IMR-90 (cell line): ENCODE results near the gene UBL5. TPM values are rescaled to one million over a fixed set of nuclear protein-coding genes. Genes with fewer than 3 reads are reported as not detected.

ENCODE experiments used
- ATAC-seq: fragments of 200-7000 bp; cut with Tn5 transposase; 2 replicates; pipeline ENCODE4 v1.9.1; 2020; ENCODE audit warnings: low read depth, mild to moderate bottlenecking, moderate library complexity
- BruUV-seq: library from RNA; stranded (reverse); fragments of 400-500 nt; replicated peaks from 2 replicates; lab custom pipeline; 2021; lab: Mats Ljungman, UMichigan
- CTCF ChIA-PET: fragments of 300-600 bp; formaldehyde crosslinking; extraction: SDS; loops from one replicate; lab custom pipeline; 2021; ENCODE audit warnings: antibody characterized with exemption; lab: Yijun Ruan, JAX
- POLR2A ChIA-PET: fragments of 300-600 bp; sonication (Branson Sonifier 250); formaldehyde crosslinking; loops from one replicate; lab custom pipeline; 2022; ENCODE audit warnings: antibody characterized with exemption; ENCODE audit not compliant: unreplicated experiment; lab: Charles Lee
- DNase-seq: peaks from one replicate; pipeline ENCODE4 v3.0.0; 2013
- H2AFZ ChIP-seq: replicated peaks from 2 replicates; pipeline ENCODE3; 2013; ENCODE audit warnings: low read length, mild to moderate bottlenecking; ENCODE audit not compliant: poor library complexity
- H2AK5ac ChIP-seq: 2 replicates; pipeline ENCODE4 v1.6.1; 2013; ENCODE audit warnings: low read depth, low read length, inconsistent platforms
- H2AK9ac ChIP-seq: replicated peaks from 2 replicates; pipeline ENCODE3; 2013; ENCODE audit warnings: mild to moderate bottlenecking, low read depth, low read length, moderate library complexity; ENCODE audit not compliant: poor library complexity
- H2BK120ac ChIP-seq: 2 replicates; pipeline ENCODE4 v1.6.1; 2013; ENCODE audit warnings: low read depth, low read length, inconsistent platforms
- H2BK15ac ChIP-seq: 3 replicates; pipeline ENCODE4 v1.6.1; 2013; ENCODE audit warnings: low read depth, low read length, inconsistent platforms
- H2BK20ac ChIP-seq: 2 replicates; pipeline ENCODE4 v1.6.1; 2013; ENCODE audit warnings: low read depth, mild to moderate bottlenecking, inconsistent platforms, low read length, moderate library complexity
- H2BK5ac ChIP-seq: 2 replicates; pipeline ENCODE4 v1.6.1; 2013; ENCODE audit warnings: mild to moderate bottlenecking, low read depth, low read length, inconsistent platforms; ENCODE audit not compliant: poor library complexity, severe bottlenecking
- H3K14ac ChIP-seq: replicated peaks from 2 replicates; pipeline ENCODE4 v1.6.1; 2013; ENCODE audit warnings: low read depth, low read length, inconsistent platforms
- H3K18ac ChIP-seq: 2 replicates; pipeline ENCODE4 v1.6.1; 2013; ENCODE audit warnings: low read depth, low read length, control low read depth
- H3K23ac ChIP-seq: 2 replicates; pipeline ENCODE4 v1.6.1; 2013; ENCODE audit warnings: low read depth, low read length, inconsistent platforms
- H3K27ac ChIP-seq: 2 replicates; pipeline ENCODE4 v1.5.1; 2013; ENCODE audit warnings: mild to moderate bottlenecking, control low read depth, low read length; ENCODE audit not compliant: insufficient read depth
- H3K27me3 ChIP-seq: 2 replicates; pipeline ENCODE4 v1.6.1; 2013; ENCODE audit warnings: low read length; ENCODE audit not compliant: control insufficient read depth, insufficient read depth
- H3K36me3 ChIP-seq: 2 replicates; pipeline ENCODE4 v1.6.1; 2013; ENCODE audit warnings: low read length, mixed read lengths; ENCODE audit not compliant: control insufficient read depth, insufficient read depth
- H3K4ac ChIP-seq: 2 replicates; pipeline ENCODE4 v1.6.1; 2013; ENCODE audit warnings: low read depth, low read length, inconsistent platforms
- H3K4me1 ChIP-seq: 2 replicates; pipeline ENCODE4 v1.6.1; 2013; ENCODE audit warnings: low read length, mixed read lengths; ENCODE audit not compliant: control insufficient read depth, insufficient read depth
- H3K4me2 ChIP-seq: 2 replicates; pipeline ENCODE4 v1.6.1; 2013; ENCODE audit warnings: low read depth, mild to moderate bottlenecking, control low read depth, low read length, moderate library complexity
- H3K4me3 ChIP-seq: 2 replicates; pipeline ENCODE4 v1.5.1; 2013; ENCODE audit warnings: low read depth, mild to moderate bottlenecking, control low read depth, low read length, moderate library complexity; ENCODE audit not compliant: insufficient read depth
- H3K56ac ChIP-seq: 2 replicates; pipeline ENCODE4 v1.6.1; 2013; ENCODE audit warnings: low read length, inconsistent platforms; ENCODE audit not compliant: insufficient read depth; ENCODE audit errors: extremely low read depth
- H3K79me1 ChIP-seq, 2 experiments: 2 replicates each; pipeline ENCODE4 v1.6.1; 2013; ENCODE audit warnings: low read length in 2 of 2, inconsistent platforms in 1 of 2, low read depth in 1 of 2
- H3K9ac ChIP-seq: 2 replicates; pipeline ENCODE4 v1.6.1; 2013; ENCODE audit warnings: low read depth, low read length, control low read depth
- H3K9me1 ChIP-seq: 2 replicates; pipeline ENCODE4 v1.6.1; 2013; ENCODE audit warnings: low read length, inconsistent platforms; ENCODE audit not compliant: insufficient read depth
- H3K9me3 ChIP-seq: 2 replicates; pipeline ENCODE4 v1.6.1; 2013; ENCODE audit warnings: low read length; ENCODE audit not compliant: control insufficient read depth, insufficient read depth
- H4K20me1 ChIP-seq: 2 replicates; pipeline ENCODE4 v1.6.1; 2013; ENCODE audit warnings: low read length, inconsistent platforms; ENCODE audit not compliant: insufficient read depth
- H4K5ac ChIP-seq: 2 replicates; pipeline ENCODE4 v1.6.1; 2013; ENCODE audit warnings: mild to moderate bottlenecking, low read depth, low read length, control low read depth
- H4K8ac ChIP-seq, 2 experiments: 2 replicates each; pipeline ENCODE4 v1.6.1; 2013; ENCODE audit warnings: low read depth in 2 of 2, low read length in 2 of 2, control low read depth in 1 of 2, inconsistent platforms in 1 of 2
- H4K91ac ChIP-seq: 2 replicates; pipeline ENCODE4 v1.6.1; 2013; ENCODE audit warnings: low read depth, low read length, inconsistent platforms; ENCODE audit not compliant: insufficient read depth
- ELK1 ChIP-seq: fragments of 150-350 bp; IDR thresholded peaks from 2 replicates; pipeline ENCODE4 v1.6.1; 2016; ENCODE audit warnings: low read depth, mild to moderate bottlenecking, low read length, moderate library complexity, borderline replicate concordance
- MAZ ChIP-seq: IDR thresholded peaks from 2 replicates; pipeline ENCODE4 v1.6.1; 2012; ENCODE audit warnings: low read depth, mild to moderate bottlenecking, low read length, improper control_type of control experiment, moderate library complexity, borderline replicate concordance
- NFE2L2 ChIP-seq: fragments of 150-350 bp; IDR thresholded peaks from 2 replicates; pipeline ENCODE4 v1.6.1; 2016; ENCODE audit warnings: low read depth, mild to moderate bottlenecking, low read length
- POLR2A ChIP-seq: IDR thresholded peaks from 2 replicates; pipeline ENCODE4 v1.6.1; 2012; ENCODE audit warnings: mild to moderate bottlenecking, low read depth, low read length
- RCOR1 ChIP-seq: IDR thresholded peaks from 2 replicates; pipeline ENCODE4 v1.6.1; 2012; ENCODE audit warnings: mild to moderate bottlenecking, low read length, improper control_type of control experiment; ENCODE audit not compliant: insufficient replicate concordance
- WGBS, 2 experiments: methylation state at CpG; one replicate each; pipeline versions ENCODE4 v1.1.5 to v1.1.7; 2013; ENCODE audit warnings: missing lambda C conversion rate in 2 of 2; ENCODE audit not compliant: insufficient read length in 1 of 2; ENCODE audit errors: extremely low coverage in 2 of 2; 5-methylcytosine and 5-hydroxymethylcytosine counted together
- dilution Hi-C: fragments of 300-500 bp; cut with HindIII; formaldehyde crosslinking; loops from one replicate; pipeline ENCODE4 v1.14.3; 2018; ENCODE audit warnings: low sequenced_read_pairs; ENCODE audit not compliant: unreplicated experiment
- in situ Hi-C: fragments of 300-500 bp; cut with MboI; formaldehyde crosslinking; loops from 3 replicates; pipeline ENCODE4 v1.14.3; 2019; ENCODE audit warnings: low sequenced_read_pairs, inconsistent platforms, mixed read lengths
- intact Hi-C: fragments of 100-400 bp; cut with micrococcal nuclease; formaldehyde crosslinking; loops from 2 replicates; pipeline ENCODE4 v1.10.0; 2022
- polyA plus RNA-seq, 3 experiments: library from polyadenylated mRNA; depleted of rRNA; stranded (reverse); fragments of >200 nt; gene quantifications; 2 replicates each; pipeline ENCODE4 v1.2.3, GENCODE V29; 2012; ENCODE audit warnings: low replicate concordance in 1 of 3
- total RNA-seq: library from RNA; depleted of rRNA; stranded (reverse); fragments of >200 nt; gene quantifications from 2 replicates; pipeline ENCODE4 v1.2.3, GENCODE V29; 2012

Gene UBL5
- total and polyA plus RNA-seq, 2 of the 4 experiments (the other 2 are of a cell fraction): 434 to 1,091 TPM

- H3K27me3 ChIP-seq: no peaks in the 10 kb centered on the region
- no peaks in the 10 kb centered on the region for H4K20me1 ChIP-seq
- peak overlapping the region; percentile 58 for H2BK120ac ChIP-seq
- H2BK15ac ChIP-seq: peak overlapping the region; percentile 96; the same call in 1 of the 3 replicates
- dilution Hi-C loops: loop anchor here (10.0 kb wide), 1 partner anchor 168 kb away; the partner anchor contains the start of gene ZNF561
- peak overlapping the region; percentile 99 for H2AFZ ChIP-seq
- intact Hi-C loops: loop anchor here (5.0 kb wide), 1 partner anchor 385 kb away; no protein-coding TSS in a partner anchor
- H3K9ac ChIP-seq: peak overlapping the region; percentile 93
- no peaks in the 10 kb centered on the region for H3K36me3 ChIP-seq
- peak overlapping the region; percentile 64 to 83; a peak in 3 of 4 replicates for H4K8ac ChIP-seq
- ChIA-PET POLR2A (no interaction called here), CTCF (no interaction called here)
- 1% methylated on average over 29 of the region's 70 CpGs; no CpG with 5 or more reads in 1 of the 2 experiments for WGBS, 2 experiments
- H4K91ac ChIP-seq: peak overlapping the region; percentile 40; the same call in 1 of the 2 replicates
- peak overlapping the region; percentile 95 for H3K27ac ChIP-seq
- no peak overlapping the region for H2BK20ac ChIP-seq
- H3K4me1 ChIP-seq: peaks cover 3% of the 10 kb centered on the region
- peak overlapping the region; percentile 97 for H3K18ac ChIP-seq
- peak; percentile 67 for ATAC-seq
- H2BK5ac ChIP-seq: peak overlapping the region; percentile 93
- H2AK5ac ChIP-seq: no peak overlapping the region
- H4K5ac ChIP-seq: peak overlapping the region; percentile 65
- H3K4ac ChIP-seq: peak overlapping the region; percentile 76
- no peaks in the 10 kb centered on the region for H3K79me1 ChIP-seq
- H3K4me3 ChIP-seq: peak overlapping the region; percentile 98
- no peak for TF ChIP-seq ELK1
- peak; percentile 27 for TF ChIP-seq RCOR1
- TF ChIP-seq NFE2L2: no peak
- peak; percentile 35; the same call in 1 of the 2 replicates for TF ChIP-seq MAZ
- TF ChIP-seq POLR2A: peak; percentile 6; the same call in 1 of the 2 replicates
- peak overlapping the region; percentile 64; the same call in 1 of the 2 replicates for H3K23ac ChIP-seq
- no peak overlapping the region for H3K56ac ChIP-seq
- in situ Hi-C loops: loop anchor here (5.0 to 10.0 kb wide), 4 partner anchors 165 to 658 kb away; partner anchors contain the start of gene ZNF559
- DNase-seq: peak; percentile 91
- peak overlapping the region; percentile 90 for H3K14ac ChIP-seq
- no TSS peak for BruUV-seq
- H2AK9ac ChIP-seq: peak overlapping the region; percentile 96
- no peaks in the 10 kb centered on the region for H3K9me1 ChIP-seq
- peak overlapping the region; percentile 95 for H3K4me2 ChIP-seq
- H3K9me3 ChIP-seq: no peaks in the 10 kb centered on the region
Observed at GRCh38 chr19:9792206-9793070, 35.3 kb upstream of the UBL5 start.
